HG02938 (cell line): ENCODE data around the gene KAZN.
"Not testable (repeated sequence)": the region's sequence is repeated elsewhere in the genome, so short reads cannot be mapped to it uniquely, and the experiment has no call there.

Source experiments
- ATAC-seq: cut with Tn5 transposase; IDR thresholded peaks from one replicate; pipeline ENCODE4 v1.9.1; 2021; ENCODE audit warnings: mild to moderate bottlenecking, moderate library complexity; ENCODE audit not compliant: unreplicated experiment

The KAZN gene

DNA sequence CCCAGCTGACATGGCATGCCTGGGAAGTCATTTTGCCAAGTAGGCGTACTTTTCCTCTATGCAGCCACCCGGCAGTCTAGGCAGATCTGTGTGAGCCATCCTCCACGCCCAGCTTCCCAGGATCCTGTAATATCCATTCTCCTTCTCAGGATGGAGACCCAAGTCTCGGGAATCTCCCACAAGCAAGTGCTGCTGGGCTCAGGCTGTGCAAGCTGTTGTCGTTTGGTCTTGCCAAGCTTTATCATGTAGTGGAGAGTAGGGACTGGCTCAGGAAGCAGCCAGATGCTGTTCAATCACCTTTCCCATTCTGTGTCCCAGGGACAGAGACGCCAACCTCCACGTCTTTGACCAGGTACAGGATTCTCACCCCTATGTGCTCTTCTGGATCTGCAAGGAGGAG, 363.9 kb downstream of the KAZN start:
- ATAC-seq: no peak

- ATAC-seq: not testable (repeated sequence)
Observed at GRCh38 chr1:14963791-14964710, 365.6 kb downstream of the KAZN start.

- ATAC-seq: no peak
Observed at GRCh38 chr1:14964711-14965055, 366.2 kb downstream of the KAZN start.

DNA sequence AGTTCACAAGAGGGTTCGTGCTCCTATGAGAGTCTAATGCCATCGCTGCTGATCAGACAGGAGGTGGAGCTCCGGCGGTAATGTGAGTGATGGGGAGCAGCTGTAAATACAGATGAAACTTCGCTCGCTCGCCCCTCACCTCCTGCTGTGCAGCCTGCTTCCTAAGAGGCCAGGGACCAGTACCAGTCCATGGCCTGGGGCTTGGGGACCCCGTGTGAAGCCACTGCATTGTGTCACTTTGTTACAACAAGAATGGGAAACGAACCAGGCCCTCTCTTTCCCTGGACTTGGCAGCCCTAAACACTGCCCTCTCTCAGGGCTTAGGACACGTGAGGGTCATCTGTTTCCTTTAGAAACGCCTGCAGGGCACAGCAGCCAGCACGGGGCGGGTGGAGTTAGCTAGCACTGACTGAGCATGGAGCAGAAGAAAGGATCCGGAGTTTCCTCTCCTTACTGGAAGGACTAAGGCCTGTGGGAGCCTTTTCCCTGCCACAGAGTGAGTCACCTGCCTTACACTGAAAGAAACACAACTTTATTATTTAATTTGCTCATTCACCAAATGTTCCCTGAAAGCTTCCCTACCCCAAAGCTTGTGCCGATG, 369.9 kb downstream of the KAZN start:
- ATAC-seq: no peak

- no peak for ATAC-seq
Observed at GRCh38 chr1:14969006-14969405, 370.5 kb downstream of the KAZN start.

- ATAC-seq: no peak
Observed at GRCh38 chr1:14970115-14970798, 371.8 kb downstream of the KAZN start.

- no peak for ATAC-seq
Observed at GRCh38 chr1:14970799-14971141, 372.3 kb downstream of the KAZN start.

GRCh38 chr1:14971221-14971620, 372.7 kb downstream of the KAZN start:
- no peak for ATAC-seq

DNA sequence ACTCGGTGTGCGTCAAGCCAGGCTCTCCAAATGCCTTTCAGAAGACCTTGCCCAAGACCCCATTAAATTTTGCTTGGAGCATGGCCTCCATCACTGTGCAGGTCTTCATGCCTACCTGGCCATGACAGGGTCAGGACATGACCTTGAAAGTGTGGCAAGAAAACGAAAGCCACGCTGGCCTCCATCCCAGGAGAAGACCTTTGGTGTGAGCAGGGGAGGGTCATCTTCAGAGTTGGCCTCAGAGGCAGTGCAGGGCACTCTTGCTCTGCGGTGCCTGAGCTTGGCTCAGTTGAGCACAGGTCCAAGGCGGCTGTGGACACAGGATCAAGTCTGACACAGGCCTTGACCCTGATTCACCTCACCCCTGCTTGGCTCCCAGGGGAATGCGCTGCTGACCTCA, 373.6 kb downstream of the KAZN start:
- ATAC-seq: no peak

GRCh38 chr1:14973773-14974172, 375.3 kb downstream of the KAZN start:
- ATAC-seq: no peak

- no peak for ATAC-seq
Observed at GRCh38 chr1:14974361-14974760, 375.9 kb downstream of the KAZN start.

DNA sequence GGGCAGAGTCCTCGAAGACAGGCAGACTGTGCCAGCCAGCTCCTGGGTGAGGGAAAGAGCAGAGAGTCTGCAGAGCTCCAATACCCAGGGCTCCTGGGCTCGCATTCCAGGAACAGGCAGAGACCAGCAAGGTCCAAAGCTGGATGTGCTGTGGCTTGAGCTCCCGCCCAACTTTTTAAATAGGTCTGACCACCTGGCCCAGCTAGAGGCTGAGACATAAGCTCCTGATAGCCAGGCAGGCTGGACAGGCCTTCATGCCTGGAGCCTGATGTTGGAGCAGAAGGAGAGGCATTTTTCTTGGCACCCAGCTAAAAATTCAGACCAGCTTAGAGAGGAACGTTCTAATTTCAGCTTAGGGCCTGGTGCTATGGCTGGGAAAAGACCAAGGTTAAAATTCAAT, 376.6 kb downstream of the KAZN start:
- no peak for ATAC-seq

- no peak for ATAC-seq
Observed at GRCh38 chr1:14976256-14976655, 377.8 kb downstream of the KAZN start.

- no peak for ATAC-seq
Observed at GRCh38 chr1:14977338-14977931, 378.9 kb downstream of the KAZN start.

- ATAC-seq: no peak
Observed at GRCh38 chr1:14980621-14981218, 382.2 kb downstream of the KAZN start.

- ATAC-seq: no peak
Observed at GRCh38 chr1:14982029-14982428, 383.5 kb downstream of the KAZN start.

DNA sequence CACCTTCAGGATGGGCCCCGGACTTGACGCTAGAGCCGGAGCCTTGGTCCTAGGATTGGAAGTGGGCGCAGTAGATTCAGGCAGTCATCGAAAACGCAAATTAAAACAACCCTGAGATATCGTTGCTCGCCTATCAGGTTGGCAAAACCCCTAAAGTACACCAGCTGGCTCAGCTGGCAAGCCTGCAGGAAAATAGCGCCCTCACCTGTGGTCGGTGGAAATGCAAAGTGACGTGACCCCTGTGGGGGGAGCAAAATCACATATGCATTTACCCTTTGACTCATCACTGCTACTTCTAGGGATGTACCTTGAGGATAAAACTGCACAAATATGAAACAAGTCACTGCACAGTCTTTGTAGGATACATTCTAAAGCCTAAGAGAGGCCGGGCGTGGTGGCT, 384.8 kb downstream of the KAZN start:
- no peak for ATAC-seq

DNA sequence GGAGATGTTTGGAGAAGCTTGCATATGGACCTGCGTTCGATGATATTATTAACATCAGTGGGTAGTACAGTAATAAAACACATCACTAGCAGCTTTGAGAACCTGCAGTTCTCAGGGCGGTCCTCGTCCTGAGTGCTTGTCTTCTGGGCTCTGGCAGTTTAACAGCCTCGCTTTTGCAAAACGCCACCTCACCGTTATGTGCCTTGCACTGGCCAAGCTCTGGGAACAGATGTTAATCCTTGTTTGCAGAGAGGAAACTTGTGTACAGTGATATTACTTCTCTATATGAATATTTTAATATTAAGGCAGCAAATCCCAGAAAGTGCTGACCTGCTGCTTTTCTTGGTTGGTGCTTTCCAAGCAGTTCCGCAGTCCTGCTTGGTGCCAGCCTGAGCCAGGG, 387.7 kb downstream of the KAZN start:
- no peak for ATAC-seq

- no peak for ATAC-seq
Observed at GRCh38 chr1:14987829-14988603, 389.5 kb downstream of the KAZN start.

DNA sequence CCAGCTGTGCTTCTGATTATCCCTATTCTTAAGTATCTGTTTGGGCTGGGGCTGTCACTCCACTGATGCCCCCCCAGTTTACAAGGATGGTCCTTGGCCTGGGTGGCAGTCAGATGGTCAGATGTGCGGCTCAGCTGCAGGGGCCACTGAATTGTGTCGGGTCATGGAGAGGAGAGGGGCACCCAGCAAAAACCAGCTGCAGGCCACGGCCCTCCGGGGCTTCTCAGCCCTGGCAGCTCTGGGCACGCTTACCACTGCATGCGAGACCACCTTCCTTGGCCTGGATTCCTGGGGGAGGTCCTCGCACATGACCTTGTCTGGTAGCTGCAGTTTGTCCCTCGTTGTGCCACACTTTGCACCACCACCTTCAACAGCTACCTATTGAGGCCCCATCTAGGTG, 390.2 kb downstream of the KAZN start:
- no peak for ATAC-seq
